Right cardiac atrium (tissue), 5 donors: ENCODE data around the gene PIGC. TPM values are rescaled to one million over a fixed set of nuclear protein-coding genes. Genes with fewer than 3 reads are reported as not detected.

Source experiments
- polyA plus RNA-seq: library from polyadenylated mRNA; stranded (reverse); fragments of 200-250 nt; gene quantifications from one replicate; pipeline ENCODE4 v1.2.3, GENCODE V29; 2013
- total RNA-seq, 4 donors: library from RNA; stranded (reverse); fragmentation: NEBNext Ultra II Directional; extraction: Animal tissue kit (Norgen Biotek cat#: 25700); gene quantifications; one replicate each; pipeline ENCODE4 v1.2.1, GENCODE V29; 2021
- donor health status: healthy with polysubstance abuse.
- donor health status: DM: no; HTN: yes; CAD: no.
- donor health status: DM: no; HTN: no; CAD: no.
- donor health status: DM: no; HTN: yes; CAD: no; lungs with severe emphysema.
- donor health status: DM: yes; HTN: yes; CAD: no.

The PIGC gene
- total and polyA plus RNA-seq, 5 donors = 15.0 to 20.6 (median 18.5) TPM

Other genes starting within 250 kb of the PIGC start
- 10 to 100 TPM in 3 of 4 donors, 1 to 10 TPM in 1; 3.2 to 19.1 (median 12.4) TPM for gene C1orf105, start 23.4 kb downstream of the PIGC start, total RNA-seq
- gene C1orf105, start 23.4 kb downstream of the PIGC start, polyA plus RNA-seq = 21.5 TPM
- gene SUCO, start 89.1 kb upstream of the PIGC start, total RNA-seq = 10 to 100 TPM; 31.4 to 36.1 (median 32.0) TPM
- gene SUCO, start 89.1 kb upstream of the PIGC start, polyA plus RNA-seq = 10.3 TPM
- gene FASLG, start 215.0 kb upstream of the PIGC start, total RNA-seq = under 1 TPM in 2 of 4 donors, not detected in 2; 0.12 to 0.29 TPM
- 0.07 TPM for gene FASLG, start 215.0 kb upstream of the PIGC start, polyA plus RNA-seq